GM19239 (cell line): ENCODE results near the gene INSRR.

Experiments
- DNase-seq: peaks from one replicate; pipeline ENCODE4 v3.0.0; 2011; ENCODE audit warnings: low spot score; ENCODE audit not compliant: insufficient read length
- FAIRE-seq: peaks from 2 replicates; lab custom pipeline; 2011; peaks lifted over from hg19 to GRCh38; lab: Jason Lieb, UNC

Gene INSRR

GRCh38 chr1:156836892-156837291, 22.0 kb downstream of the INSRR start:
- DNase-seq = no peak
- no peak for FAIRE-seq

- FAIRE-seq = no peak
Observed at GRCh38 chr1:156836041-156836654, 22.8 kb downstream of the INSRR start.

GRCh38 chr1:156834322-156834721, 24.6 kb downstream of the INSRR start:
- FAIRE-seq (no peak), DNase-seq (no peak)

More at GRCh38 chr1:156836041-156836654, 22.8 kb downstream of the INSRR start:
- DNase-seq = no peak

- DNase-seq (no peak), FAIRE-seq (no peak)
Observed at GRCh38 chr1:156833603-156834002, 25.3 kb downstream of the INSRR start.

GRCh38 chr1:156832434-156832833, 26.5 kb downstream of the INSRR start:
- no peak for DNase-seq
- FAIRE-seq = no peak

- no peak for FAIRE-seq
- no peak for DNase-seq
Observed at GRCh38 chr1:156828400-156829124, 30.4 kb downstream of the INSRR start.

- FAIRE-seq = no peak
- no peak for DNase-seq
Observed at GRCh38 chr1:156826630-156827029, 32.3 kb downstream of the INSRR start.

- FAIRE-seq = no peak
- no peak for DNase-seq
Observed at GRCh38 chr1:156823210-156823790, 35.6 kb downstream of the INSRR start.

GRCh38 chr1:156822680-156823079, 36.2 kb downstream of the INSRR start:
- no peak for FAIRE-seq
- DNase-seq = no peak

- no peak for DNase-seq
- no peak for FAIRE-seq
Observed at GRCh38 chr1:156821801-156822200, 37.1 kb downstream of the INSRR start.

GRCh38 chr1:156816561-156817328, 42.2 kb downstream of the INSRR start, which contains the start of gene SH2D2A:
TSS of gene SH2D2A (minus strand) at chr1:156816848. CDS start at chr1:156816708, 140 bp downstream.
- FAIRE-seq (peak; percentile 69), DNase-seq (peak; percentile 85)

- no peak for DNase-seq
- FAIRE-seq = no peak
Observed at GRCh38 chr1:156815961-156816422, 42.9 kb downstream of the INSRR start.

- no peak for FAIRE-seq
- DNase-seq = no peak
Observed at GRCh38 chr1:156815307-156815826, 43.5 kb downstream of the INSRR start.

- FAIRE-seq = no peak
- DNase-seq = no peak
Observed at GRCh38 chr1:156814571-156815260, 44.2 kb downstream of the INSRR start.

GRCh38 chr1:156813750-156814570, 45.0 kb downstream of the INSRR start:
- FAIRE-seq = no peak
- peak; percentile 65 for DNase-seq

- FAIRE-seq (no peak), DNase-seq (no peak)
Observed at GRCh38 chr1:156813298-156813697, 45.6 kb downstream of the INSRR start.

GRCh38 chr1:156812293-156812990, 46.5 kb downstream of the INSRR start:
- FAIRE-seq (no peak), DNase-seq (no peak)

GRCh38 chr1:156811168-156811567, 47.7 kb downstream of the INSRR start:
- DNase-seq (no peak), FAIRE-seq (no peak)
